ENCODE results near the gene TECPR1. TPM values are rescaled to one million over a fixed set of nuclear protein-coding genes. Genes with fewer than 3 reads are reported as not detected.

TECPR1 gene
- total RNA-seq, 2 experiments from 2014 or later: 25.6 to 25.7 TPM

DNA sequence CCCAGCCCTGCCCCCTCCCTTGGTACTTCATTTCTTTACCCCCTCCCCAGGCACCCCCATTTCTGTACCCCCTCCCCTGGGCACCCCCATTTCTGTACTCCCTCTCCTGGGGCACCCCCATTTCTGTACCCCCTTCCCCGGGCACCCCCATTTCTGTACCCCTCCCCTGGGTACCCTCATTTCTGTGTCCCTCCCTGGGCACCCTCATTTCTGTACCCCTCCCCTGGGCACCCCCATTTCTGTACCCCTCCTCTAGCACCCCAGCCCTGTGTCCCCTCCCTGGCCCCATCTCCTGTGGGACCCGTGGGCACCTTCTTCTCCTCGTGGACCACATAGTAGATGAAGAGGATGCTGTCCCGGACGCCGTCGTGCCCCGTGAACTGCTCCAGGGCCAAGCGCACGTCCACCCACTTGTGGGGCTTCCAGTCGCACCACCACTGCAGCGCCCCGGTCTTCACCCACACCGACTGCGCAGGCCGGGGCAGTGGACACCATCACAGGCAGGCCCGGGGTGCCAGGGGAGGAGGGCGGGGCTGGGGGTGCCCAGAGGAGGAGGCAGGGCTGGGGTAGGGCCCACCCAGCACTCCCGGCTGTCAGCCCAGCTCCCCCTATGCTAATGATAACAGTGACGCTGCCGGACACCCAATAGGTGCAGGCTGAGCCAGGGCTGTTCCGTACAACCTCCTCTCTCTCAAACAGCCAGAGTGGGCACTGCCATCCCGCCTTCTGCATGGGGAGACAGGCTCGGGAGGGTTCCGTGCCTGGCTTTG lies 20.4 kb downstream of the TECPR1 start:
- POLR2A ChIA-PET: no interaction called here
- peaks cover 3% of the 10 kb centered on the region for H3K36me3 Mint-ChIP-seq (ENCODE audit: low read depth)
- CTCF ChIA-PET: no interaction called here
- TF ChIP-seq, protein P1, sequence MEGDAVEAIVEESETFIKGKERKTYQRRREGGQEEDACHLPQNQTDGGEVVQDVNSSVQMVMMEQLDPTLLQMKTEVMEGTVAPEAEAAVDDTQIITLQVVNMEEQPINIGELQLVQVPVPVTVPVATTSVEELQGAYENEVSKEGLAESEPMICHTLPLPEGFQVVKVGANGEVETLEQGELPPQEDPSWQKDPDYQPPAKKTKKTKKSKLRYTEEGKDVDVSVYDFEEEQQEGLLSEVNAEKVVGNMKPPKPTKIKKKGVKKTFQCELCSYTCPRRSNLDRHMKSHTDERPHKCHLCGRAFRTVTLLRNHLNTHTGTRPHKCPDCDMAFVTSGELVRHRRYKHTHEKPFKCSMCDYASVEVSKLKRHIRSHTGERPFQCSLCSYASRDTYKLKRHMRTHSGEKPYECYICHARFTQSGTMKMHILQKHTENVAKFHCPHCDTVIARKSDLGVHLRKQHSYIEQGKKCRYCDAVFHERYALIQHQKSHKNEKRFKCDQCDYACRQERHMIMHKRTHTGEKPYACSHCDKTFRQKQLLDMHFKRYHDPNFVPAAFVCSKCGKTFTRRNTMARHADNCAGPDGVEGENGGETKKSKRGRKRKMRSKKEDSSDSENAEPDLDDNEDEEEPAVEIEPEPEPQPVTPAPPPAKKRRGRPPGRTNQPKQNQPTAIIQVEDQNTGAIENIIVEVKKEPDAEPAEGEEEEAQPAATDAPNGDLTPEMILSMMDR (IDR thresholded peaks at IDR 0.05): no peak
- intact Hi-C loops (cut with micrococcal nuclease): no loop called here
- DNase-seq: no peak
- no peaks in the 10 kb centered on the region for H3K9me3 Mint-ChIP-seq
- no peak for ATAC-seq
- H3K27ac Mint-ChIP-seq: no peak overlapping the region
- no peaks in the 10 kb centered on the region for H3K4me1 Mint-ChIP-seq (ENCODE audit: low read depth)
- H3K27me3 Mint-ChIP-seq: no peaks in the 10 kb centered on the region
- H3K4me3 Mint-ChIP-seq: no peak overlapping the region

- no peak for ATAC-seq
- Mint-ChIP-seq H3K4me1 (ENCODE audit: low read depth) (no peaks in the 10 kb centered on the region), H3K4me3 (no peak overlapping the region), H3K27me3 (no peaks in the 10 kb centered on the region), H3K36me3 (ENCODE audit: low read depth) (peaks cover 2% of the 10 kb centered on the region), H3K27ac (no peak overlapping the region), H3K9me3 (no peaks in the 10 kb centered on the region)
- ChIA-PET CTCF (no interaction called here), POLR2A (no interaction called here)
- TF ChIP-seq, protein P1 (IDR thresholded peaks at IDR 0.05): no peak
- DNase-seq: no peak
- intact Hi-C loops (cut with micrococcal nuclease): no loop called here
These were observed 21.1 kb downstream of the TECPR1 start for GRCh38 chr7:98230746-98231471.

DNA sequence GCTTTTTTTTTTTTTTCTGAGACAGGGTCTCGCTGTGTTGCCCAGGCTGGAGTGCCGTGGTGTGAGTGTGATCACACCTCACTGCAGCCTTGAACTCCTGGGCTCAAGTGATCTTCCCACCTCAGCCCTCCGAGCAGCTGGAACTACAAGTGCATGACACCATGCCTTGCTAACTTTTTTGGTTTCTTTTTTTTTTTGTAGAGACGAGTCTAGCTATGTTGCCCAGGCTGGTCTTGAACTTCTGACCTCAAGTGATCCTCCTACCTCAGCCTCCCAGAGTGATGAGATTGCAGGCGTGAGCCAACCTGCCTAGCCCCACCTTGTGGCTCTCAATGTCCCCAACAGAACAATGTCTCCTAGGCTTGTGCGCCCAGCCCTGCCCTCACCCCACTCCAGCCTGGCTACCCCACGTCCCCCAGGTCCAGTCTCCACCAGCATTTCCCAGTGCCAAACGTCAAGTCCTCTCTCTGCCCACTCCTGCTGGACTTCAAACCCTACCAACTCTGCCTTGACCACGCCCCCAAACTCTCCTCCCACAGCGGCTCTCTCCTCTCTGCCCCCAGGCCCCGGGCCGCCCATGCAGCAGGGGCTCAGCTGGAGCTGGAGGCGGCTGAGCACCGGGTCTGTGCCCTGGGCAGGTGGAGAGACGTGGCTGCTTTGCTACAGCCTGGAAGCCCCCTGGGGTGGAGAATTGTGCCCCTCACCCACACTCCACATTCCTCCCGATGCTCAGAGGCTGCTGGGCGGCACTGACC lies 21.9 kb downstream of the TECPR1 start:
- Mint-ChIP-seq H3K4me1 (ENCODE audit: low read depth) (no peaks in the 10 kb centered on the region), H3K27ac (no peak overlapping the region), H3K4me3 (no peak overlapping the region), H3K9me3 (no peaks in the 10 kb centered on the region), H3K36me3 (ENCODE audit: low read depth) (peaks cover 2% of the 10 kb centered on the region), H3K27me3 (no peaks in the 10 kb centered on the region)
- ChIA-PET POLR2A (no interaction called here), CTCF (no interaction called here)
- TF ChIP-seq, protein P1 (IDR thresholded peaks at IDR 0.05): no peak
- intact Hi-C loops (cut with micrococcal nuclease): no loop called here
- DNase-seq (no peak), ATAC-seq (no peak)

GRCh38 chr7:98229441-98229840 lies 22.6 kb downstream of the TECPR1 start:
- intact Hi-C loops (cut with micrococcal nuclease): no loop called here
- no peaks in the 10 kb centered on the region for H3K9me3 Mint-ChIP-seq
- TF ChIP-seq, protein P1 (IDR thresholded peaks at IDR 0.05): no peak
- H3K4me1 Mint-ChIP-seq (ENCODE audit: low read depth): no peaks in the 10 kb centered on the region
- H3K27ac Mint-ChIP-seq: no peak overlapping the region
- ChIA-PET POLR2A (no interaction called here), CTCF (no interaction called here)
- DNase-seq (no peak), ATAC-seq (no peak)
- H3K36me3 Mint-ChIP-seq (ENCODE audit: low read depth): no peaks in the 10 kb centered on the region
- H3K27me3 Mint-ChIP-seq: no peaks in the 10 kb centered on the region
- no peak overlapping the region for H3K4me3 Mint-ChIP-seq
